Epithelial cell of proximal tubule (primary cell): ENCODE results near the gene GALNT15. TPM values are rescaled to one million over a fixed set of nuclear protein-coding genes. Genes with fewer than 3 reads are reported as not detected.

ENCODE experiments used
- DNase-seq: peaks from one replicate; pipeline ENCODE4 v3.0.0-alpha.2; 2011; ENCODE audit warnings: low read depth
- H3K4me3 ChIP-seq: 2 replicates; pipeline ENCODE4 v1.5.1; 2011; ENCODE audit warnings: low read depth, mild to moderate bottlenecking, low read length
- total RNA-seq: library from RNA; depleted of rRNA; stranded (reverse); fragments of >200 nt; gene quantifications from 2 replicates; pipeline ENCODE4 v1.2.3, GENCODE V29; 2015
- TF ChIP-seq, protein P1 (sequence below): conservative IDR thresholded peaks from 2 replicates; pipeline ENCODE4 v1.5.1; 2012; ENCODE audit warnings: low read depth, mild to moderate bottlenecking, low read length

Gene GALNT15
- total RNA-seq, 1 donor from 2014 or later: not detected

DNA sequence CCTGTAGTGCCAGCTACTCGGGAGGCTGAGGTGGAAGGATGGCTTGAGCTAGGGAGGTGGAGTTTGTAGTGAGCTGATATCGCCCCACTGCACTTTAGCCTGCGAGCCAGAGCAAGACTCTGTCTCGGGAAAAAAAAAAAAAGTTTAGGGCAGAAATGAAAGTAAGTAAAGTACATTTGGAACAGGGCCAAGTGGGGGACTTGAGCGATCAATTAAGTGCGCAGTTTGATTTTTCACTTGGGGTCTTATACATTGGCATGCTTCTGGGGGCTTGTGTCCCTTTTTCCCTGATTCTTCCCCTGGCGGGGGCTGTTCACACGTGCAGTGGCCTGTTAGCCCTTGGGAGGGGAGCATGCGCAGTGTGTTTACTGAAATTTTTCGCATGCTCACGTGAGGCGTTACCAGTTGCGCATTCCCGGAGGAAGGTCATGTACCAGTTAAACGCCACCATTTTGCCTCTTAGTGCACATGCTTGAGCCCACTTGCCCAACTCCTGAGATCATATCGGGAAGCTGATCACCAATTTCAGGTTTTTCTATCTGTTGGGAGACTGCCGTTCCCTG is 42.0 kb downstream of the GALNT15 start:
- no peak for DNase-seq
- TF ChIP-seq, protein P1, sequence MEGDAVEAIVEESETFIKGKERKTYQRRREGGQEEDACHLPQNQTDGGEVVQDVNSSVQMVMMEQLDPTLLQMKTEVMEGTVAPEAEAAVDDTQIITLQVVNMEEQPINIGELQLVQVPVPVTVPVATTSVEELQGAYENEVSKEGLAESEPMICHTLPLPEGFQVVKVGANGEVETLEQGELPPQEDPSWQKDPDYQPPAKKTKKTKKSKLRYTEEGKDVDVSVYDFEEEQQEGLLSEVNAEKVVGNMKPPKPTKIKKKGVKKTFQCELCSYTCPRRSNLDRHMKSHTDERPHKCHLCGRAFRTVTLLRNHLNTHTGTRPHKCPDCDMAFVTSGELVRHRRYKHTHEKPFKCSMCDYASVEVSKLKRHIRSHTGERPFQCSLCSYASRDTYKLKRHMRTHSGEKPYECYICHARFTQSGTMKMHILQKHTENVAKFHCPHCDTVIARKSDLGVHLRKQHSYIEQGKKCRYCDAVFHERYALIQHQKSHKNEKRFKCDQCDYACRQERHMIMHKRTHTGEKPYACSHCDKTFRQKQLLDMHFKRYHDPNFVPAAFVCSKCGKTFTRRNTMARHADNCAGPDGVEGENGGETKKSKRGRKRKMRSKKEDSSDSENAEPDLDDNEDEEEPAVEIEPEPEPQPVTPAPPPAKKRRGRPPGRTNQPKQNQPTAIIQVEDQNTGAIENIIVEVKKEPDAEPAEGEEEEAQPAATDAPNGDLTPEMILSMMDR: no peak
- no peak overlapping the region for H3K4me3 ChIP-seq

DNA sequence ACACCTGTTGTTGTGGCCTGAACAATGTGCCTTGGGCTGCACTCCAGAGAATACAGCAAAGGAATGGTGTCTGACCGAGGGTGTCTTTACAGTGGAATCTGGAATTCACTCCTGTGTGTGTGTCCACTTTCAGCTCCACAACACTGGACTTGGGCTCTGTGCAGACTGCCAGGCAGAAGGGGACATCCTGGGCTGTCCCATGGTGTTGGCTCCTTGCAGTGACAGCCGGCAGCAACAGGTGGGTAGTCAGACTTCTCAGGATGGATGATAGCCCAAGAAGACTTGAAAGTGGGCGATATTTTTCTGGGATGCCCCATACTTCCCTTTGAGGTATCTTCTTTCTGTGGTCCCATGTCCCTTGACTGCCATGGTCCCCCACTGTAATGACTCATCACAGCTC is 45.3 kb downstream of the GALNT15 start:
- no peak overlapping the region for H3K4me3 ChIP-seq

DNA sequence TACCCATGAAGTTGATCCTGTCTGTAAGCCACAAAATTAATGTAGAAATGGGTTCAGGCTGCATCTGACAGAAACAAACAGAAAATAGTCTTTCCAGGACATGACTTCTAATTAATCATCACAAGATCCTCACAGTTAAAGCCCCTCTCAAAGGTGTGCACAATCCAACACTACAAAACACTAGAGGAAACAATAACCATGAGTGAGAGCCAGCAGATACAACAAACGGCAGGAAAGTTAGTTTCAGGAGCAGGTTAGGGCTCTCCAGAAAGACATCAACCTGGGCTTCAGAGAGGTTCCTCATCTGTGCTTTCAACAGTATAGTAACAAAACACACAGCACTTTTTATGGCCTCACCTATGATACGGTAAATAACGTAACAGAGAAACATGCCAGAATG is 47.5 kb downstream of the GALNT15 start:
- no peak overlapping the region for H3K4me3 ChIP-seq
- TF ChIP-seq, protein P1: no peak
- no peak for DNase-seq

More for the DNA sequence above, 45.3 kb downstream of the GALNT15 start:
- DNase-seq: no peak
- TF ChIP-seq, protein P1: no peak

DNA sequence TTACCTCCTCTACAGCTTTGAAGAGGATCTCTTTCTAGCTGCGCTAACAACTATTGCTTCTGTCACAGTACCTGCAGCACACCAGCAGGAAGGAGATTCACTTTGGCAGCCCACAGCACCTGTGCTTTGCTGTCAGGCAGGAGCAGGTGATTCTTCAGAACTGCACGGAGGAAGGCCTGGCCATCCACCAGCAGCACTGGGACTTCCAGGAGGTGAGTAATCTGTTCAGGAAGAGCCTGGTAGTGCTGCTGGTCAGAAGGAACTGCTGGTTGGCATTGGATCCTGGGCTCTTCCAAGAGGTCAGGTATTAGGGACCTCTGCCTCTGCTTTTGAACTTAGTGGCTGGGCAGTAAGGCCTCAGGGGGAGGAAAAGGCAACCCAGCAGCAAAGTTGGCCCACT is 48.1 kb downstream of the GALNT15 start:
- no peak for DNase-seq
- no peak overlapping the region for H3K4me3 ChIP-seq
- TF ChIP-seq, protein P1: no peak

DNA sequence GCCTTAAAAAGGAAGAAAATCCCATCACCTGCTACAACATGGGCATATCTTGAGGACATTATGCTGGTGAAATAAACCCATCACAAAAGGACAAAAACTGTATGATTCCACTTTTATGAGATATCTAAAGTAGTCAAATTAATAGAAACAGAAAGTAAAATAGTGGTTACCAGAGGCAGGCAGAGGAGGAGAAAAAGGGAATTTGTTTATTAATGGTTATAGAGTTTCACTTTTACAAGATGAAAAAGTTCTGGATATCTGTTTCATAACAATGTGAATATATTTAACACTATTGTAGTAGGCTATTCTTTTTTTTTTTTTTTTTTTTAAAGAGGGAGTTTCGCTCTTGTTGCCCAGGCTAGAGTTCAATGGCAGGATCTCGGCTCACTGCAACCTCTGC is 49.8 kb downstream of the GALNT15 start:
- no peak for DNase-seq
- TF ChIP-seq, protein P1: no peak

DNA sequence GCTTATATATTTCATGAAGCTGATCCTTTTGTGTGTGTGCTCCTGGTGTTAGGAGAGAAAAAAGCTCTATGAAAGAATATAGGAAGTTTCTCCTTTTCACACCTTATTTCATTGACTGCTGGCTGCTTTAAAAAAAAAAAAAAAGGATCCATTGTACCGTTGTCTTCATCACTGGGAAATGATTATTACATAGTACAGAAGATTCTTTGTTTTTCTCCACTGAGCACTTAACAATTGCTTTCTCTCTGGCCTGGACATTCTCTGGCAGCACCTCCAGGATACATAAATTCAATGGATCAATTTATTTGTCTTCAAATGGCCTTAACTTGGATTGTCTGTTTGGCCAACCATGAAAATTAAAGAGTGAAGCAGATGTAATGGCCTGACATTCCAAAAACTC is 53.1 kb downstream of the GALNT15 start:
- TF ChIP-seq, protein P1: no peak
- DNase-seq: no peak
- no peak overlapping the region for H3K4me3 ChIP-seq

More for the DNA sequence above, 49.8 kb downstream of the GALNT15 start:
- no peak overlapping the region for H3K4me3 ChIP-seq

DNA sequence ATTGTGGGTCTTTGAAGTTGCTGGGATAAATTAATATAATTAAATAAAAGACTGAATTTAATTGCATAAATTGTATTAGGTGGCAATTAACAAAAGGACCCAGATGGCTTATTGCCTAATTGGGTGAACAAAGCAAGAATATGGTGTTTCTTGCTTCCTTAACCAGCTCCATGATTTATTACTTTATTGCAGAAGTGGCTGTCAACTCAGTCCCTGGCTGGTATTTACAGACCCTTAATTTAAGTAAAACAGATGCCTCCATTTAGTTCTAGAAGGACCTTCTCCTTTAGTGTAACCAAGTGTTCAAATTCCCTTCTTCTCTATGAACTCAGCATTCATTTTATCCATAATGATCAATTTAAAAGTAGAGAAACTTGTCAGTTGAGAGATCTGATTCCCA is 55.2 kb downstream of the GALNT15 start:
- no peak for DNase-seq

More for the DNA sequence above, 55.2 kb downstream of the GALNT15 start:
- H3K4me3 ChIP-seq: no peak overlapping the region
- TF ChIP-seq, protein P1: no peak
